ENCODE data around the gene STXBP3. TPM values are rescaled to one million over a fixed set of nuclear protein-coding genes. Genes with fewer than 3 reads are reported as not detected.
A peak's percentile ranks its signal among the peaks of the same experiment; 100 is the strongest.

STXBP3 gene
- polyA plus RNA-seq, 6 donors from 2014 or later: 40.5 to 52.0 (median 44.2) TPM

DNA sequence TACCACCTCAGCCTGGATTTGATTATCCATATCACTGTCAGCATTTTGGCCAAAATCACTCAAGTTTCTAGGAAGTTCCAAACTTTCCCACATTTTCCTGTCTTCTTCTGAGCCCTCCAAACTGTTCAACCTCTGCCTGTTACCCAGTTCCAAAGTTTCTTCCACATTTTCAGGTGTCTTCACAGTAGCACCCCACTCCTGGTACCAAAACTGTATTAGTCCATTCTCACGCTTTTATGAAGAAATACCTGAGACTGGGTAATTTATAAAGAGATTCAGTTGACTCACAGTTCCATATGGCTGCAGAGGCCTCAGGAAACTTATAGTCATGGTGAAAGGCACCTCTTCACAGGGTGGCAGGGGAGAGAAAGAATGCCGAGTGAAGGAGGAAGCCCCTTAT is 39.4 kb downstream of the STXBP3 start:
- Mint-ChIP-seq H3K36me3 (peaks cover 49 to 69% of the 10 kb centered on the region in 2 donors), H3K4me1 (no peaks in the 10 kb centered on the region), H3K9me3 (peaks cover 6 to 33% (median 19%) of the 10 kb centered on the region in 7 donors), H3K27me3 (no peaks in the 10 kb centered on the region), H3K4me3 (no peak overlapping the region), H3K27ac (no peak overlapping the region)
- DNase-seq (no peak), ATAC-seq (ENCODE audit: low read depth in 2 of 2) (no peak)

DNA sequence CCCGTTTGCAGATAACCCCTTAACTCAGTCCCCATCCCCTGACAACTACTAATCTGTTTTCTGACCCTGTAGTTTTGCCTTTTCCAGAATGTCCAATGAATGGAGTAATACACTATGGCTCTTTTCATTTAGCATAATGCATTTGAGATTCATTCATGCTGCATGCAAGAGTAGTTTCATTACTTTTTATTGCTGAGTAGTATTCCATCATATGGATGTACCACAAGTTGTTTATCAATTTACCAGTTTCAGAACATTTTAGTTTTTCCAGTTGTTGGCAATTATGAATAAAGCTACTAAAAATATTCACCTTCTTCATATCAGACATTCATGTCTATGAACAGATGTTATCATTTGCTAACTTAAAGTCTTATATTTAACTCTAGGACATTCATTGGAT is 45.3 kb downstream of the STXBP3 start:
- no peaks in the 10 kb centered on the region for H3K27me3 Mint-ChIP-seq
- peaks cover 42 to 61% of the 10 kb centered on the region in 2 donors for H3K36me3 Mint-ChIP-seq
- H3K27ac Mint-ChIP-seq: no peak overlapping the region

DNA sequence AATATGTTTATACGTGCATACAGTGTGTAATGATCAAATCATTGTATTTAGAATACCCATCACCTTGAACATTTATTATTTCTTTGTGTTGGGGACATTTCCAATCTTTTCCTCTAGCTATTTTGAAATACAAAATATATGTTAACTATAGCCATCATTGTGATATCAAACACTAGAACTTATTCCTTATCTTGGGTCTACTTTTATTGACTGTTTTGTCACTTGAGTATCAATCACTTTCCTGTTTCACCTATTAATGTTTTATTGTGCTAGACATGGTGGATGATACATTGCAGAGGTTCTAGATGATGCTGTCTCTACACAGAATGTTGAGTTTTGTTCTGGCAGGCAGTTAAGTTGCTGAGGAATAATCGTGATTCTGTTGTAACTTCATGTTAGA is 45.9 kb downstream of the STXBP3 start:
- no peak overlapping the region for H3K4me3 Mint-ChIP-seq
- peaks cover 5 to 22% (median 14%) of the 10 kb centered on the region in 7 donors for H3K9me3 Mint-ChIP-seq
- peaks cover 35 to 57% of the 10 kb centered on the region in 2 donors for H3K36me3 Mint-ChIP-seq
- no peaks in the 10 kb centered on the region for H3K4me1 Mint-ChIP-seq
- DNase-seq (no peak), ATAC-seq (ENCODE audit: low read depth in 2 of 2) (no peak)
- H3K27me3 Mint-ChIP-seq: no peaks in the 10 kb centered on the region
- H3K27ac Mint-ChIP-seq: no peak overlapping the region

More for the DNA sequence above, 45.3 kb downstream of the STXBP3 start:
- no peak for ATAC-seq (ENCODE audit: low read depth in 2 of 2)
- no peak for DNase-seq
- Mint-ChIP-seq H3K4me3 (no peak overlapping the region), H3K9me3 (peaks cover 5 to 22% (median 14%) of the 10 kb centered on the region in 7 donors), H3K4me1 (no peaks in the 10 kb centered on the region)

DNA sequence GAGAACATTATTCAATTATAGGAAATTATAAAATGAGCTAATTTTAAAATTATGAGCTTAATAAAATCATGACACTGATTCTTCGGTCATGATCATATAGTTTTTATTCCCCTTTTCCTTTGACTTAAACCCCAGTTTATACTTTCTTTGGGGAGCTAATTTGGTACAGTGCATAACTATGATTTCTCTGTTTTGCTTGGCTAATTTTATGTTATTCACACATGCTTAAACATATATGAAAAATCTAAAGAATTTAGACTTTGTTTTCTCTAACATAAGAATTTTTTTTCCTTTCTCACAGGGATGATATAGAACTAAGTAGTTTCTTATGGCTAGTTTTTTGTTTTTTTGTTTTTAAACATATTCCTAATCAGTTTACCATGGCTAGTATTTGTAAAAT is 52.5 kb downstream of the STXBP3 start:
- H3K4me3 Mint-ChIP-seq: no peak overlapping the region
- H3K27me3 Mint-ChIP-seq: no peaks in the 10 kb centered on the region
- peaks cover 23 to 37% of the 10 kb centered on the region in 2 donors for H3K36me3 Mint-ChIP-seq
- ATAC-seq (ENCODE audit: low read depth in 2 of 2): no peak
- no peak overlapping the region for H3K27ac Mint-ChIP-seq
- DNase-seq: no peak
- H3K9me3 Mint-ChIP-seq: no peaks in the 10 kb centered on the region
- peaks cover 0 to 6% (median 0%) of the 10 kb centered on the region in 3 donors for H3K4me1 Mint-ChIP-seq

DNA sequence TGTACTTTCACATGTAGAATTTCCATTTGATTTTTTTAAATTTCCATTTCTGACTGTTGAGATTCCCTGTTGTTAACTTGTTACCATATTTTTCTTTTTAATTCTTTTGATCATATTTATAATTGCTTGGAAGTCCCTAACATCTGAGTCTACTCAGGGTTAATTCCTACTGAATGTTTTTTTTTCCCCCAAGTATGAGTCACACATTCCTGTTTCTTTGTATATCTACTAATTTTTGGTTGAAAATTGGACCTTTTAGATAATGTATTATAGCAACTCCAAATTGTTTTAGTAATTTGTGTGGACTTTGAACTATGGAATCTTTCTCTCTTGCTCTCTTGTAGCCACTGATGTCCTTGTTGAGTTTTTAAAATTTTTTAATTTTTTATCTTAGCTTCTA is 54.6 kb downstream of the STXBP3 start:
- DNase-seq (no peak), ATAC-seq (ENCODE audit: low read depth in 2 of 2) (no peak)
- no peak overlapping the region for H3K4me3 Mint-ChIP-seq
- no peaks in the 10 kb centered on the region for H3K9me3 Mint-ChIP-seq
- peaks cover 0 to 6% (median 0%) of the 10 kb centered on the region in 3 donors for H3K4me1 Mint-ChIP-seq
- H3K27ac Mint-ChIP-seq: peak overlapping the region in 2 of 6 donors; percentile 35 to 48
- peaks cover 19 to 33% of the 10 kb centered on the region in 2 donors for H3K36me3 Mint-ChIP-seq
- H3K27me3 Mint-ChIP-seq: no peaks in the 10 kb centered on the region

DNA sequence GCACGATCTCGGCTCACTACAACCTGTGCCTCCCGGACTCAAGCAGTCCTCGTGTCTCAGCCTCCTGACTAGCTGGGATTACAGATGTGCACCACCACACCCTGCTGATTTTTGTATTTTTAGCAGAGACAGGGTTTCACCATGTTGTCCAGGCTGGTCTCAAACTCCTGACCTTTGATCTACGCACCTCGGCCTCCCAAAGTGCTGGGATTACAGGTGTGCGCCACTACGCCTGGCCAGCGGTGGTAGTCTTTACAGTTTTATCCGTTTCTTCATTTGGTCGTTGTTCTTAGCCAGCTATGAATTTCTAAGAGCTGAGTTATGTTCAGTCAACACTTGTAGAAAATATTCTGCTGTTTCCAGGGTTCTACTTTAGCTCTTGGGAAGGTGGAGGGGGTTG is 57.1 kb downstream of the STXBP3 start:
- H3K36me3 Mint-ChIP-seq: peaks cover 15 to 33% of the 10 kb centered on the region in 2 donors
- H3K27me3 Mint-ChIP-seq: no peaks in the 10 kb centered on the region
- H3K27ac Mint-ChIP-seq: no peak overlapping the region
- peaks cover 0 to 6% (median 0%) of the 10 kb centered on the region in 3 donors for H3K4me1 Mint-ChIP-seq
- DNase-seq (no peak), ATAC-seq (ENCODE audit: low read depth in 2 of 2) (no peak)
- no peaks in the 10 kb centered on the region for H3K9me3 Mint-ChIP-seq
- no peak overlapping the region for H3K4me3 Mint-ChIP-seq

DNA sequence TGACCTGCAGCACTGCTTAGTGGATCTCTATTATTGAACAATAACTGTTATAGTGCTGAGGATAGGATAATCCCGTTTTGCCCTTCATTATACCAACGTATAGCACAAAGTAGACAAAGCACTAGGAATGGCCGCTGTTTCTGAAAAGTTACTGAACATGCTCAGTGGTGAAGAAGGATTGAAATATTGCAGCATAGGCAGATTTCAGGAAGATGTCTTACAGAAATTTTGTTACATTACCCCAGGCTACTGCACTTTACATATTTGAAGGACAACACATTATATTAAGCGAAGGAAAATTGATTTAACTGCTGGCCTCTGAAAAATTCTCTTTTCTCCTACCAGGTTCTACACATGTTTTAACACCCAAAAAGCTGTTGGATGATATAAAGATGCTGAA is 62.0 kb downstream of the STXBP3 start:
- H3K4me1 Mint-ChIP-seq: no peaks in the 10 kb centered on the region
- H3K36me3 Mint-ChIP-seq: peaks cover 5 to 15% of the 10 kb centered on the region in 2 donors
- no peak for DNase-seq
- no peak for ATAC-seq (ENCODE audit: low read depth in 2 of 2)
- H3K9me3 Mint-ChIP-seq: no peaks in the 10 kb centered on the region
- no peak overlapping the region for H3K27ac Mint-ChIP-seq
- no peak overlapping the region for H3K4me3 Mint-ChIP-seq
- no peaks in the 10 kb centered on the region for H3K27me3 Mint-ChIP-seq

DNA sequence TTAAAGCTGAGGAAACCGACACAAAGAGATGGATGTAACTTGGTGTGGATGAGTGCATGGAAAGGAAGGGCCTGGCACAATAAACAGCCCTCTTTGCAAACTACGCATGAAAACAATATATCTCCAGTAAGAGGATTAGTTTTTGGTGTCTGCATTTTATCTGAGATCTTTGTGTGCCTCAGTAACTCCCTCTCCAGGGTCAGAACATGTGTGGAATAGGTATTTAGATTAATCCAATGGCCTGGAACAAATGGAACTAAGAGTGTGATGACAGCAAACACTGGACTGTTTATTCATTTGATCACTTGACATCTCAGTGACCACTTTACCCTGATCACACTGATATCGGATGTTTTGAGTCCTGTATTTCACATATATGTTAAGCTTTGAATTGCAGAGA is 65.1 kb downstream of the STXBP3 start:
- H3K36me3 Mint-ChIP-seq: peaks cover 0 to 8% of the 10 kb centered on the region in 2 donors
- H3K27me3 Mint-ChIP-seq: no peaks in the 10 kb centered on the region
- H3K27ac Mint-ChIP-seq: no peak overlapping the region
- H3K4me1 Mint-ChIP-seq: no peaks in the 10 kb centered on the region
- no peak overlapping the region for H3K4me3 Mint-ChIP-seq
- no peak for DNase-seq
- no peaks in the 10 kb centered on the region for H3K9me3 Mint-ChIP-seq
- no peak for ATAC-seq (ENCODE audit: low read depth in 2 of 2)

DNA sequence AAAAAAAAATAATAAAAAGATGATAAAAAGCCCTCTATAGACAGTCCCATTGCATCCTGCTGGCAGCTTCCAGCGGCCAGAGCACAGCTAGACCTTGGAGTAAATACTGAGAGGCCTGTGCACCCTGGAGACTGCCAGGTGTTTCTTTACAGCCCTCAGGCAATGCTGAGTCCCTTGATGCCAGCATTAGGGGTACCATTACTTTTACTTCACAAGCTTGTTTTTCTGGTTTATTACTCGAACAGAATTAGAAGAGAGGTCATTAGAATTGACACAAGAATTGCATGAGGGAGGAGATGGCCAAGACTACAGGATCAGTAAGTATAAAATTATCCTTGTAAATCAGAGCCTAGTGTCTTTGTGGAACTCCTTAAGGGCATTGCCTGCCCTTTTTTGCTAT is 66.9 kb downstream of the STXBP3 start:
- Mint-ChIP-seq H3K27ac (peak overlapping the region in 1 of 6 donors; percentile 61), H3K27me3 (peaks cover 0 to 4% (median 0%) of the 10 kb centered on the region in 3 donors), H3K9me3 (no peaks in the 10 kb centered on the region), H3K4me1 (no peaks in the 10 kb centered on the region), H3K4me3 (no peak overlapping the region), H3K36me3 (peaks cover 0 to 4% of the 10 kb centered on the region in 2 donors)
- no peak for DNase-seq
- ATAC-seq (ENCODE audit: low read depth in 2 of 2): no peak

DNA sequence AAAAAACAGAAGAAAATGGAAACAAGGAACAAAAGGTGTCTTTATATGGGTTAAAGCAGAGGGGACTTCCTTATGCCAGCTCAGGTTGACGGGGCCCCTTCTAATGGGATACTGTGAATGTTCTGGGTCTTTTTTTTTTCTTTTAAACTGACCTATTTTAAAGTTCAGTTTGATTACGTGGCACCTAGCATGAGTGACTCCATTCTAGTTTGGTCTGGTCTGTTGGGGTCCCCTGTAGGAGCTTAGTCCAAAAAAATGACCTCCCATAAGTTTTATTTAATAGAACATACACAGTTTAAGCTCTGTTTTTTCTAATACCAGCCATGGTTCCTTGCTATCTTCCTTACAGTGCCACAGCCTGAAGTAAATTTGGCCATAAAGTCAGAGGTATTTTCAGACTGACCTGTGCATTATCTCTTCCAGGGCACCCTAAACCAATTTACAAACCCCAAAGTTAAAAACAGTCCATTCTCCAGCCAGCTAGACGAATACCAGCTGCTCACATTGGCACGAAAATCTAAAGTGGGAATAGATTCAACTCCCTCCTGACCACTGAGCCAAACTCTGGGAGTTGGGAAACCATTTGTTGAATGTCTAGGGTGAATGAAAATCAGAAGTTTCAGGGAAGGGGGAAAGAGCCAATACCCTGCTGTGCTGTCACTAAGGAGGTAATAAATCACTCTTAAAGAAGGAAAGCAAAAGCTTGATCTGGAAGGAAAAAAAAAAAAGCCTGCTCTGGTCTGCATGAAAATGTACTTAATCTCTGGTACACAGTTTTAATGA is 68.1 kb downstream of the STXBP3 start:
- Mint-ChIP-seq H3K4me1 (no peaks in the 10 kb centered on the region), H3K27ac (peak overlapping the region in 1 of 6 donors; percentile 23), H3K27me3 (peaks cover 0 to 4% (median 0%) of the 10 kb centered on the region in 3 donors), H3K36me3 (no peaks in the 10 kb centered on the region), H3K4me3 (no peak overlapping the region), H3K9me3 (no peaks in the 10 kb centered on the region)
- ATAC-seq (ENCODE audit: low read depth in 2 of 2) (no peak), DNase-seq (no peak)

DNA sequence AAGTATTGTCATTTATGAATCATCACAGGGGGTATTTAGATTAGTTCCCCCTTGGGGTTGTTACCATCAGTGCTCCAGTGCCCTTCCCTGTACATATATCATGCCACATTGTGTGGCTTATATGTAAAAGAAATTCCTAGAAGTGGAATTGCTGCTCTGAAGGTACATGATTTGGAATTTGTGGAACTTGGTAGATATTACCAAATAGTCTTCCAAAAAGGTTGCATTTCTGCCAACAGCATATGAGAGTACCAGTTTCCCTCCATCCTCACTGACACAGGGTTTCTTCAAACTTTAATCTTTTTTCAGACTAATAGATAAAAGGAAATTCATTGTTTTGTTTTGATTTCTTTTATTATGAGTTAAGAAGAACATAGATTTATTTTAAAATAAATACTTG is 69.1 kb downstream of the STXBP3 start:
- Mint-ChIP-seq H3K4me1 (no peaks in the 10 kb centered on the region), H3K27ac (no peak overlapping the region), H3K36me3 (no peaks in the 10 kb centered on the region), H3K9me3 (no peaks in the 10 kb centered on the region), H3K4me3 (no peak overlapping the region), H3K27me3 (peaks cover 0 to 4% (median 3%) of the 10 kb centered on the region in 3 donors)
- DNase-seq (no peak), ATAC-seq (ENCODE audit: low read depth in 2 of 2) (no peak)

DNA sequence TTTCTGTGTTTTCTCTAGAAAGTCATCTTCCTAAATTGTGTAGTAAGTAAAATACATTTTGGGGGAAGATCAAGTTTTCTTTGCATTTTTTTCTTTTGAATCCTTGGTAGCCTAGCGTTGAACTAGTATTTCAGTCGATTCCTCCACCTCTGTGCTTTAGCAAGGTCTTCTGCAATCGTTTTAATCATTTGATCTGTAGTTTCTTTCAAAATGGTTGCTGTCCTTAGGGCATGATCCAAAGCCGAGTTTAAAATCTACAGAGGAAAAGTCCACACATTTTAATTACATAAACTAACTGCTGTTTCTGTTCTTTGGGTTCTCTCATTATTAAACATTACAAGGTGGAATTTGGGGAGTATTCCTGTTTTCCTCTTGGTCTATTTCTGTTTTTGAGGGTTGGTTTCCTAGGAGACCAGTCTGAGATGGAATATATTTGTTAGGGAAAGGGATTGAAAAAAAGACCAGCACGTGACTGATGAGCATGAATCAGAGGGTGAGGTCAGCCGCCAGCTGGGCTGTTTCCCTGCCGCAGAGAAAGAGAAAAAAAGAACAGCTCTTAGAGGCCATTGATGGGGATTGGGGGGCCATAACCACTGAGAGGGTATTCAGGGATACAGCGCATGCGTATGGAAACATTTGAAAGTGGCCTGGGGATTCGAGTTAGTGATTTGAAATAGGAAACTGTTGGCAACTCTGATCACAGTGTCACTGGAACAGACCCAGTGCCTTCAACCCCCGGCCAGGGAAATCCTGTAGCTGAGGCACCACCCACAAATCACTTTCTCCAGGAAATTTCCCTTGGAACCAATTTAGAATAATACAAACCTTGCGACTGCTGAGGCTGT is 69.8 kb downstream of the STXBP3 start:
- H3K27me3 Mint-ChIP-seq: peaks cover 0 to 4% (median 3%) of the 10 kb centered on the region in 3 donors
- H3K4me3 Mint-ChIP-seq: no peak overlapping the region
- DNase-seq (no peak), ATAC-seq (ENCODE audit: low read depth in 2 of 2) (no peak)
- no peak overlapping the region for H3K27ac Mint-ChIP-seq
- H3K4me1 Mint-ChIP-seq: no peaks in the 10 kb centered on the region
- no peaks in the 10 kb centered on the region for H3K36me3 Mint-ChIP-seq
- H3K9me3 Mint-ChIP-seq: no peaks in the 10 kb centered on the region

DNA sequence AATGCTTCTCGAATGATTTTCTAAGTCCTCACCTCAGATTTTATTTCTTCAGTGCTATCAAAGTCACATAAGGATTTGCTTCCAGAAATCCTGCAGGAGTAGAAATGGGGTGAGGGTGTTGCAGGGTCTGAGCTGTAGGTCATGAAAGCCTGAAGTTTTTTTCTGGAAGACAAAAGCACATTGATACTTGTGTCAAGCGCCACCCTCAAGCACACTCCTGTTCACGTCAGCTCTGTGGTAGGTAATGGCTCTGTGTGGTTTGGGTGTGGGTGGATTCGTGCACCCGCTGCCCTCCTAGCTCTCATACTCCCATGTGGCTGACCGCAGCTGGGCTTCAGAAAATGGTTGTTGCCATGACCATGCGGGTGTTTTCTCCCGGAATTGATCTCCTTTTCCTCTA is 70.5 kb downstream of the STXBP3 start:
- DNase-seq: no peak

DNA sequence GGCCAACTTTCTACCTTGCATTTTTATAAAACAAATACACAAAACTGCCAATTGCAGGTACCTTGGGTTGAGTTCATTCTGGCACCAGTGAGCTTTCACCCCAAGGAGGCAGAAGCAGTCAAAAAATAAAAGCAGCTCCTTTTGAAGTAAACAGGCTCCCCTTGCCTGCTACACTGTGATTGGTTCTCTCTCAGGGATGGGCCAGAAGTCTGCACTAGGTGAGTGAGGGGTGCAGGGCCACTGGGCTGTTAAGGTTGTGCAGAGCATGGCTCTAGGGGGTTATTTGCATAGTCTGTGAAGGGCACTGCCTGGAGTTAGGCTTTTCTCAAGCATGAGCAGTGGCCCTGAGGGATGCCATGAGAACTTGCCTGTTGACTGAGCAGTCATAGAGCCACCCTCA is 71.3 kb downstream of the STXBP3 start:
- DNase-seq: no peak
- Mint-ChIP-seq H3K36me3 (no peaks in the 10 kb centered on the region), H3K9me3 (no peaks in the 10 kb centered on the region), H3K4me1 (no peaks in the 10 kb centered on the region), H3K27ac (no peak overlapping the region), H3K4me3 (no peak overlapping the region), H3K27me3 (peaks cover 0 to 4% (median 3%) of the 10 kb centered on the region in 3 donors)
- no peak for ATAC-seq (ENCODE audit: low read depth in 2 of 2)

More for the DNA sequence above, 70.5 kb downstream of the STXBP3 start:
- Mint-ChIP-seq H3K4me3 (no peak overlapping the region), H3K27ac (no peak overlapping the region), H3K36me3 (no peaks in the 10 kb centered on the region), H3K4me1 (no peaks in the 10 kb centered on the region), H3K27me3 (peaks cover 0 to 4% (median 3%) of the 10 kb centered on the region in 3 donors), H3K9me3 (no peaks in the 10 kb centered on the region)
- no peak for ATAC-seq (ENCODE audit: low read depth in 2 of 2)

All from naive B cell (primary cell).